GM19025 (cell line): Measurements from ENCODE around the gene ZNF660.
"Not testable (repeated sequence)": the region's sequence is repeated elsewhere in the genome, so short reads cannot be mapped to it uniquely, and the experiment has no call there.

ENCODE experiments used
- ATAC-seq: cut with Tn5 transposase; IDR thresholded peaks from one replicate; pipeline ENCODE4 v1.9.1; 2021; ENCODE audit warnings: mild to moderate bottlenecking, low read depth, moderate library complexity; ENCODE audit not compliant: unreplicated experiment

The ZNF660 gene

DNA sequence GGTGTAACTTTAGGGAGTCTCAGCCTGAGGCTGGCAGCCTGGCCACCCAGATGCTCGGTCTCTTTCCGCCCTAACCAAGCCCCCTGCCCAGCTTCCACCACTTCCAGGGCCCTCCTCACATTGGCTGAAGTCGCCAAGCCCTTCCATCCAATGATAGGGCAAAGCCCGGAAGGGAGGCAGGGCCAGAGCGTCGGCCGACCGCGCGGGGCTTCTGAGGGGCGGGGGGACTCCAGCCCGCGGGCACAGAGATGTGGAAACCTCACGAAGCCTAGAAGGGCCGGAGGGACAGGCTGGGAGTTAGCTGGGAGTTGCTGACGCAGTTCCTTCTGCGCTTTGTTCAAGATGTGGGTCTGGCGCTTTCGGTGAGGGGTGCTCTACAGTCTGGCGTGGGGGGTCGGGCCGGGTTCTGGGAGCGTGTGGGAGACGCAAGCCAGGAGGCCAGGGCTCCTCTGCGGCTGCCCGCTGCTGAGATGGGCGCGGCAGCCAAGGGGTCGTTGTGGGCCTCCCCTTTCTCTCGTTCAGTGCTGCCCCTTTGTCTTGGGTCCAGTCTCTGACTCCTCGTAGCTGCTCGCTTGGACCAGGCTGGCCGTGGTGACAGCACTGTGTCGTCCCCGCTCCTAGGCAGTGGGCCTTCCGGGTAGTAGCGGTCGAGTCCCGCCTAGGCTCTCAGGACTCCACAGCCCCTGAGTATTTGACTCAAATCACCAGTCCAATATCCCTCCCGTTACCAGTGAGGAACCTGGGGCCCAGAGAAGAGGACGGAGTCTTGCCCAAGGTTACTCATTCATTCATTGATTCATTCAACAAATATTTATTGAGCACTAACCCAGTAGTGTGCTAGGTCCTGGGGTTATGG lies at the start of gene ZNF660:
ZNF660 (plus strand) TSS at position 319 of the 856 bp plus-strand sequence. CDS start 9,230 bp downstream, outside the sequence.
- ATAC-seq: no peak

DNA sequence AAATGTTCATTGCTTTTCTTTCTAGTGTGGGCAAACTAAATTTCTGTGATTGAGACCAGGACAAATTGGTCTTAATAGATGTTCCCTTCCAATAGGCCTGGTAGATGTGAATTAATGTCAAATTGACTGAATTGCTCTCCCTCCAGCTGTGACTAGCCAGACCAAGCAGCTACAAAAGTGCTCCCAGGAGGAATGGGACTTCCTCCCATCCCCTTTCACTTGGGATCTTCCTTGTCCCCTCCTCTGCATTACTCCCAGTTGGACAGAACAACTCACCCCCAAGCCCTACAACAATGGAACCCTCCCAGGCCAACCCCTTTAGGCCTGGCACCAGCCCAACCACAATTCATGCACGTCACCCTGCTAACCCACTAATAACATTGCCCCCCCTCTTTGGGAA lies 49.4 kb upstream of the ZNF660 start:
- ATAC-seq: no peak

DNA sequence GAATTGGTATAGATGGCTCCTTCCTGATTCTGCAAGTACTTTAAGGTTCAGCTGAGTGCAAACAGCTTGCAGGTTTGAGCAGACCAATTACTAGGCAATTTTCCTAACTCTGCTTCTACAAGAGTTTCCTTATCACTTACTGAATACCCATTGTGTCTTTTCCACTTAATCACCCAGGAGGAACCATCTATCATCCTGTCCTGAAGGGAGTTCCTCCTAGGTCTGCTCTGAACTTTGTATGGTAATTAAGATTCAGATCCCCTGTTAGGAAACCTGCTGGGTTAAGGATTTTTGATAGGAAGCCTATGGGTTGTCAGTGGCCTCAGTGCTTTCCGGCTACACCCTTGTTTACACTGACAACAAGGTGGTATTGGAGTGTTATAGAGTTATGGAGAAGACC lies 40.0 kb upstream of the ZNF660 start:
- ATAC-seq: not testable (repeated sequence)

DNA sequence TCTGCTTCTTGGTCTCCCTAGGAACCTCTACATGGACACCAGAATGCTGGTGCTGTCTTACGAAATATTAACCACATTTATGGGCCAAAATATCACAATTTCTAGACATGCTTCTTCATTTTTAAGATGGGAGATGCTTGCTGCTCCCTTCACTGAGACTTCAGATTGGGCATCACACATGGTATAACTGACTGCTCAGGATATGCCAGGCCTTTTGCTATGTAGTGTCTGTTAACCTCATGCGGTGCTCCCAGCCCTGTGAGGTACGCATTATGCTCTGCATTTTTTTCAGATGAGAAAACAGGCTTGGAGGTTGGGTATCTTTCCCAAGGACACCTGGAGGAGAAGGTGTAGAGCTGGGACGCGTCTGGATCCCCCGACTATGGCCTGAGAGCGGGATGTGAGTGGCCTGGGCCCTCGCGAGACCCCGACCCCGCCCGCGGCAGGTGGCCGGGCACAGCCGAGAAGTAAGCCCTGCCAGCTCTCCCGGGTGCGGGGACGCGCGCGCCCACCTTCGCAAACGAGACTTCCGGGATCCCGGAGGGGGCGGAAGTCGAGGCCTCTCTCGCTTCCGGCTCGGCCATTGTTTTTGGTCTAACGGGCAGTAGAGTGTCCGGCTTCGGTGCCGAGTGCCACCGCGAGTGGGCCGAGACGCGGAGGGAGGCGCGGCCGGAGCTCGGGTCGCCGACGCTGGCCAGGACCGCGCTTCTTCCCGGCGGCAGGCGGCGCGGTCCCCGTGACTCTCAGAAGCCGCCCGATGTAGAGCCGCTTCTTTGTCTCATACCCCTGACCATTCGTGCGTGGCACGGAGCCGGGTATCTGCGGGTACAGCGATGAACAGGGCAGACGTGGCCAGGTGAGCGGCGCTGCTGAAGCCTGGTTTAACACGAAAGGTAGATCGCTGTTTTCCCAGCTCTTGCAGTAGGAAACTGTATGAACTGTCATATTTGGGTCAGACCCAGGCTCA lies 29.9 kb upstream of the ZNF660 start, which contains the start of gene ZKSCAN7:
ZKSCAN7 (plus strand) TSS at position 568 of the 967 bp plus-strand sequence. CDS start 1,855 bp downstream, outside the sequence.
- ATAC-seq: peak; percentile 64

DNA sequence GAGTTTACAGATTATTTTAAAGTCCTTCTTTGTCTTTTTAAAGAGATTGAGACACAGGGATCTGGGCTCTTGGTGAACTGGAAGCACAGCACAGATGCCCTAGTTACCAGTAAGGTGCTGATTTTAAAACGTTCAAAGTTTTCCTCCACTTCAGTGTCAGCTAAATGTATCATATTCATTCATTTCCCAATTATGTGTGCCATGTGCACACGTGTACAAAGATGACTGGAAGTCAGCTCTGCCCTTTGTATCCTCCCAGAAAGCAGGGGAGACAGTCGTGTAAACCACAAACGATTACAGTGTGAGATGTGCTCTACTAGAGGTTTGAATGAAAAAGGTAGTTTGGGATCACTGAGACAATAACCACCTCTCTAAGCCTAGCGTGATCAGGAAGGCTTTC lies 29.0 kb upstream of the ZNF660 start:
- no peak for ATAC-seq

DNA sequence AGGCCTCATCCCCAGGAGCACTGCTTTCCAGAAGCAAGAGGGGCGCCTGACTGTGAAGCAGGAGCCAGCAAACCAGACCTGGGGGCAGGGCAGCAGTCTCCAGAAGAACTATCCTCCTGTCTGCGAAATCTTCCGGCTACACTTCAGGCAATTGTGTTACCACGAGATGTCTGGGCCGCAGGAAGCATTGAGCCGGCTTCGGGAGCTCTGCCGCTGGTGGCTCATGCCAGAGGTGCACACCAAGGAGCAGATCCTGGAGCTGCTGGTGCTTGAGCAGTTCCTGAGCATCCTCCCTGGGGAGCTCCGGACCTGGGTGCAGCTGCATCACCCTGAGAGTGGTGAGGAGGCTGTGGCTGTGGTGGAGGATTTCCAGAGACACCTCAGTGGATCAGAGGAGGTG lies 27.7 kb upstream of the ZNF660 start:
- ATAC-seq: no peak

DNA sequence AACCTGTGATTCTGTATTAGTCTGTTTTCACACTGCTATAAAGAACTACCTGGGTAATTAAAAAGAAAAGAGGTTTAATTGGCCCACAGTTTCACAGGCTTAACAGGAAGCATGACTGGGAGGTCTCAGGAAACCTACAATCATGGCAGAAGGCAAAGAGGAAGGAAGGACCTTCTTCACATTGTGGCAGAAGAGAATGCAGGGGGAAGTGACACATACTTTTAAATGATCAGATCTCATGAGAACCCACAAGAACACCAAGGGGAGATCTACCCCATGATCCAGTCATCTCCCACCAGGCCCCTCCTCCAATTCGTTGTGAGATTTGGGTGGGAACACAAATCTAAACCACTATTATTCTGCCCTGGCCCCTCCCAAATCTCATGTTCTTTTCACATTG lies 23.7 kb upstream of the ZNF660 start:
- no peak for ATAC-seq

DNA sequence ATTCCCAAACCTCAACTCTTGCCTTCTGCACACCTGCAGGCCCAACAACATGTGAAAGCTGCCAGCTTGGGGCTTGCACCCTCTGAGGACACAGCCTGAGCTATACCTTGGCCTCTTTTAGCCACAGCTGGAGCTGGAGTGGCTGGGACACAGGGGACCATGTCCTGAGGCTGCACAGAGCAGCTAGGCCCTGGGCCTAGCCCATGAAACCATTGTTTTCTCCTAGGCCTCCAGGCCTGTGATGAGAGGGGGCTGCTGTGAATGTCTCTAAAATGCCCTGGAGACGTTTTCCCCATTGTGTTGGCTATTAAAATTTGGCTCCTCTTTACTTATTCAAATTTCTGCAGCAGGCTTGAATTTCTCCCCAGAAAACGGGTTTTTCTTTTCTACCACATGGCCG lies 22.6 kb upstream of the ZNF660 start:
- no peak for ATAC-seq

DNA sequence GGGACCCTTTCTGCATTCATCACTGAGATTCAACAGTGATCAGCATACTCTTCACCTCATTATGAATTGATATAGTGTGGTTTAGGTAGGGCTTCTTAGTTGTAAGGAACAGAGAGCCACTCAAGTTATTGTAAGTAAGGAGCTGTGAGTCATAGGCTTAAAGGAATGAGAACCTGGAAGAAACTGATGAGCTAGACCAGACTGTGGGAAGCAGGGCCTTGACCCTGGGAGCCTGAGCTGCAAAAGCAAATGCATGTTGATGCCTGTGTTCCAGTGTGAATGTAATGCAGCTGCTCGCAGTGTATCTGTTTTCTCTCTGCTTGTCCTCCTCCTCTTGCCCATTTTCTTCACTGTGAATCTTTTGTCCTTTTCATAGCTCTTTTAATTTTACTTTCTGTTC lies 16.2 kb upstream of the ZNF660 start:
- ATAC-seq: no peak

DNA sequence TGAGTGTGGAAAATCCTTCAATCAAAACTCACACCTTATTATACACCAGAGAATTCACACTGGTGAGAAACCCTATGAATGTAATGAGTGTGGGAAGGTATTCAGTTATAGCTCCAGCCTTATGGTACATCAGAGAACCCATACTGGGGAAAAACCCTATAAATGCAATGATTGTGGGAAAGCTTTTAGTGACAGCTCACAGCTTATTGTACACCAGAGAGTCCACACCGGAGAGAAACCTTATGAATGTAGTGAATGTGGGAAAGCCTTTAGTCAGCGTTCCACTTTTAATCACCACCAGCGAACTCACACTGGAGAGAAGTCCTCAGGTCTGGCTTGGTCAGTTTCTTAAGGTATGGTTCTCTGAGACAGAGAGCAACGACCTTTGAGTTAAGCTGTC lies 13.7 kb upstream of the ZNF660 start:
- ATAC-seq: no peak

DNA sequence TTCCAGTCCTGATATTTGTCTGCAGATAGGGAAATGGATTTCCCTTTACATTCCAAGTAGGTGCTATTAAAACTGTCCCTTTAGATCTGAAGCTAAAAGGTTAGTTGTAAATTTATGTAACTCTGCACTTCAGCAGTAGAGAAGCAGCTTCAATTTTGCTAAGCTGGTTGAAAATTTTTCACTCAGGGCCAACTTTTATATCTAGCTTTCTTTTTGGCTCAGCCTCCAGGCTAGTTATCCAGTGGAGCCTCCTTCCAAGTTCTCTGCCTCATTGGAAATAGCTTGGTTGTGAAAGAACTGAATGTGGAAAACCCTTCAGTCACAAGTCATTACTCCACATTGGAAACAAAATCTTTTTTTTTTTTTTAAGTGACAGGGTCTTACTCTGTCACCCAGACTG lies 8.2 kb upstream of the ZNF660 start:
- no peak for ATAC-seq

DNA sequence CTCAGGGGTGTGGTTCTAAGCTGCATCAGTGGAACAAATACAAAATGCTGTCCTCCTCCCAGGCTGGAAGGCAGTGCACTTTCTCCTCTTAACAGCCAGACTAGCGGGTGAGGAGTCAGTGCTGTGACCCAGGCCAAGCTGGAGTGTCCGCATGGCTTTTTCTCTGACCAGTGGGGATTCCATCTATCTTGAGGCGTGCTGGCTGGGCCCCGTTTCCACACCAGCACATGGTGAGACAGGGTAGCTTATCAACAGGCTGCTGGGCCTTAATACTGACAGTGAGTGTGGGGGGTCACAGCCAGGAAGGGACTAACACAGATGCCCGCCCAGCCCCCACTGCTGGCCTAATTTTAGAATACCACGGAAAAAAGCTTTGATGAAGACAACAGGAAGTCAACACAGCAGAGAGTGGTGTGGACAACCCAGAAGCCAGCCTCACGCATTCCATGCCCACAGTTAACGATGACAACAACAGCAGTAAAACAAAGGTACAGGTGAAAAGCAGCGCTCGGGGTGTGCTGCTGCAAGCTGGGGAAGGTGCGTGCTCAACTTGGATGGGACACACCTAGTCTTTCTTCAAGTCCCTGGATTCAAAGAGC lies 7.3 kb upstream of the ZNF660 start:
- ATAC-seq: not testable (repeated sequence)

DNA sequence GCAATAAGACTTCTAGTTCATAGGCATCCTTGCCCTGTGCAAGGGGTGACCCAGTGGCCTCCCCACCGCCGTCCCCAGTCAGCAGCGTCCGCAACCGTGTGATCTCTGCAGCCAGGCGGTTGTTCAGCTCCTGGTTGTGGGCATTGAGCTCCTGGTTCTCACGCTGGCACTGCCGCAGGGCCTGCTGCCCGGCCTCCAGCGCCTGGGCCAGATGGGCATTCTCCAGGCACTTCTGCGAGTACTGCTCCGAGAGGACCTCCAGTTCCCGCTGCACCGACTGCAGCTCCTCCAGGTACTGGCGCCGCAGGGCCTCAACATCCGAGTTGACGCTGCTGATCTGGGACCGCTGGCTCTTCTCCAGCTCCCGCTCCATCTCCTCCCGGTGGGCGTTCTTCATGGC lies 6.4 kb upstream of the ZNF660 start:
- not testable (repeated sequence) for ATAC-seq

DNA sequence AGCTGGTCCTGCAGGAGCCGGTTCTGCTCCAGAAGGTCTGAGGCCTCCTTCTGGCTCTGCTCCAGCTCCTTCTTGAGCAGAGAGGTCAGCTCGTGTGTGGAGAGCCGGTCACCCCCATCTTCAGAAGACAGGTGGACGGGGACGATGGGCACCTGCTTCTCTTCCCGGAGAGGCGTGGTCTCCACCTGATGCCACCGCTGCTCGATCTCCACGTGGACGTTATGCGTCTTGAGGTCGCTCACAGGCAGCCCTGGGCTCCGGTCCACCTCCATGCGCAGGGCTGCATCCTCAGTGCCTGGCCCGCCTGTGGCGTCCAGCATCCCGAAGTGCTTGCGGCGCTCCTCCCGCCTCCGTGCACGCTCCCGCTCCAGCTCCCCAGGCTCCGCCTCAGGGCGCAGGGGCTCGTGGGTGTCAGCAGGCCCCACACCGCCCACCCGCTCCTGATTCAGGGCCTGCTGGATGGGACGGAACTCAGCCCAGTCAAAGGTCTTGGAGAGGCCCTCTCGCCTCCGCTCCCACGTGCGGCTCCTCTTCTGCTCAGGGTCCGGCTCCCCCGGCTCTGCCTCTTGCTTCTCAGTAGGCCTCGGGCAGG lies 5.7 kb upstream of the ZNF660 start:
- ATAC-seq: not testable (repeated sequence)

DNA sequence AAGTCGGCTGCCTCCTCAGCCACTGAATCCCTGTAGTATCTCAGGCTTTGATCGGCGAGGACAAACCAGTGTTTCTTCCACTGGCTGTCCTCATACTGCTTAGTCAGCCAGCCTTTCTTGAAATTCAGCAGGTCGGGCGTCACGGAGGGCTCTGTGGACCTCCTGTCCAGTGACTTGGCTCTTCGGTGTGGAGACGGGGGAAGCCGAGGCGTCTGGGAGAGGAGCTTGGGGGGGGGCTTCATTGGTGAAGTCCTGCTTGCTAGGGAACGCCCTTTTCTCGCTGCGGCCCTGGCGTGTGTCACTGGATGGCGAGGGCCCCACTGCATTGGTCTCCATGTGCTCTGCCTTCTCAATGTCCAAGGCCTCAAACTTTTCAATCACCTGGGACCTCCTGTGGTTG lies 5.0 kb upstream of the ZNF660 start:
- ATAC-seq: not testable (repeated sequence)

DNA sequence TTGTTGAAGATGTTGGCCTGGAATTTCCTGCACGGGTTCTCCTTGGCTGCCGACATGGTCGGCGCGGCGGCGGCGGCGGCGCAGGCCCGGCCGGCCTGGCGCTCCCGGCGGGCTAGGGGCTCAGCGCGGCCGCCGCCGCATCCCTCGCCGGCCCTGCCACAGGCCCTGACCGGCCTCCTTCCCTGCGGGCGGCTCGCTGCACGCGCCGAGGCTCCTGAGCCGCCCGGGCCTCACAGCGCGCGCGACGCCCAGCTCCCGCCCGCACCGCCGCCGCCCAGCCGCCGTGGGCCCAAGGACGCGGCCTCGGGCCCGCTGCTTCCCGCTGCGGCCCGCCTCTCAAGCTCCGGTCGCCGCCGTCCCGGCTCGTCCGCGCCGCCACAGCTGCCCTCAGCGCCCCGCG lies 3.8 kb upstream of the ZNF660 start:
- ATAC-seq: not testable (repeated sequence)

DNA sequence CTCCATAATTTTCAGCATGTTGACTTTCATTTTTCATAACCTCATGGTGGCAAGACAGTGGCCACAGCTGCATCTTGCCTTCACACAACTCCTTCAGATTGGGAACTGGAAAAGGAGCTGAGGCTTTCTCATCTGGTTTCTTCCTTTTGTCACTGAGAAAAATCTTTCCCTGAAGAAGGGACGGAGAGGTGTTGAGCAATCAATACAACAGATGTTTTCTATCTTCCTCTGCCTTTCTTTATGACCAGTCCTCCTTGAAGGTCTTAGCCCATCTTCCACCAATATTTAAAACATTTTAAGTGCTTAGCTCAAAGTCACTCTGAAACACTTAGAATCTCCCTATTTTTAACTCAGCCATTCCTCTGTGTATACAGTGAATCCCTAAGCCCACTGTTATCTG lies 11.9 kb downstream of the ZNF660 start:
- no peak for ATAC-seq

DNA sequence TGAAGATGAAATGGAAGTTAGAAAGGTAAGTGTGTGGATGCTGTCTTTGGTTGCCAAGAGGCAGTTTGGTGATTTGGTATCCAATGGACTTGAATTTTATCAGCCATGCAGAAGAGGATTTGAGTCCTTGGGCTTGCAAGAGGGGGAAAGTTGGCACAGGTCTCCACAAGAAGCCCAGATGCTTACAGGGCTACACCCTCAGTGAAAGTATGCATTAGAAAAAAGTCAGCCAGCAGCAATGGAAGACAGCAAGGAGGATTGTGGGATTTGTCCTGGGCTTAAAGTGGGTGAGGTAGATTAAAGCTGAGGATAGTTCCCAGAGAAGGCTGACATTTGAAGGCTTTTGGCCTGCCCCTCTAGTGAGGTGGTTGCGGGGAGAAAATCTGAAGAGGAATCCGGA lies 17.0 kb downstream of the ZNF660 start:
- ATAC-seq: no peak

DNA sequence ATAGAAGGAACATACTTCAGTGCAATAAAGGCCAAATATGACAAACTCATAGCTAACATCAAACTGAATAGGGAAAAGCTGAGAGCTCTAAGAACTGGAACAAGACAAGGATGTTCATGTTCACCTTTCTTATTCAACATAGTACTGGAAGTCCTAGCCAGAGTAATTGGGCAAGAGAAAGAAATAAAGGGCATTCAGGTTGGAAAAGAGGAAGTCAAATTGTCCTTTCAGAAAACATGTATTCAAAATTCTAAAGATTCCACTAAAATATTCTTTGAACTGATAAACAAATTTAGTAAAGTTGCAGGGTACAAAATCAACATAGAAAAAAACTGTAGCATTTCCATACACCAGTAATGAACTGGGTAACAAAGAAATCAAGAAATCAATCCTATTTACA lies 27.9 kb downstream of the ZNF660 start:
- no peak for ATAC-seq

DNA sequence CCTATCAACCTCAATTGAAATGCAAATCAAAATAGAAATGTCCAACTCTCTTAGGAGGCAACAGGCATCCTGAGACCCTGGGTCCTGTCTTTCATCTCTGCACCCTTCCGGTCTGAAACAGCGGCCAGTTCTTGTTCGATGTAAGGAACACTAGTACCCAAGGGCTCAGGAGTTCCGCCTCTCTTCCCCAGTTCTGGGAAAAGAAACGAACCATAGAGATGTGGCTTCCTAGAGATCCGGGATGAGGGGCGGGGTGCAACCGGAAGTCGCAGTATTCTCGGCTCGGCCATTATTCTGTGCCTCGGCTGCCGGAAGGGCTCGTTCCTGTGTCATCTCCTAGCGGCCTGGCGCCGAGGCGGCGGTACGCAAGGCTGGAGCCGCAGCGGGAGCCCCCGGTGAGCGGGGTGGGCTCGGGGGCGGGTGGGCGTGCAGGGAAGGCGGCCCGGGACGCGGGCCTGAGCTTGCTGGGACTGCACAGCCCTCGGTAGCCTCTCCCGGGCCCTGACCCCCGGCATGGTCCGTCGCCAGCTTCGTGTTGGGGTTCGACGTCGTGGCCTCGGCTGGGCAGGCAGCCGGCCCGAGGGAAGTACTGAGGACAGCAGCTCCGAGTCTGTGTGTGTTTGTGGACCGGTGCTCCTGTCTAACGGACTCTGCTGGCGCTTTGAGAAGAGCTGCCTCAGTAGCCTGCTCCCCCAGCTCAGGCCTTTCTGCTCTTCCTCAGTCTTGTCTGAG lies 40.2 kb downstream of the ZNF660 start, which contains the start of gene ZNF197:
ZNF197 (plus strand) TSS at position 288 of the 732 bp plus-strand sequence. CDS start 4,119 bp downstream, outside the sequence.
- peak; percentile 89 for ATAC-seq
